ENCODE data around the gene SPOUT1. TPM values are rescaled to one million over a fixed set of nuclear protein-coding genes. Genes with fewer than 3 reads are reported as not detected.

SPOUT1 gene
- total RNA-seq, 1 experiment from 2014 or later = 70.4 TPM

DNA sequence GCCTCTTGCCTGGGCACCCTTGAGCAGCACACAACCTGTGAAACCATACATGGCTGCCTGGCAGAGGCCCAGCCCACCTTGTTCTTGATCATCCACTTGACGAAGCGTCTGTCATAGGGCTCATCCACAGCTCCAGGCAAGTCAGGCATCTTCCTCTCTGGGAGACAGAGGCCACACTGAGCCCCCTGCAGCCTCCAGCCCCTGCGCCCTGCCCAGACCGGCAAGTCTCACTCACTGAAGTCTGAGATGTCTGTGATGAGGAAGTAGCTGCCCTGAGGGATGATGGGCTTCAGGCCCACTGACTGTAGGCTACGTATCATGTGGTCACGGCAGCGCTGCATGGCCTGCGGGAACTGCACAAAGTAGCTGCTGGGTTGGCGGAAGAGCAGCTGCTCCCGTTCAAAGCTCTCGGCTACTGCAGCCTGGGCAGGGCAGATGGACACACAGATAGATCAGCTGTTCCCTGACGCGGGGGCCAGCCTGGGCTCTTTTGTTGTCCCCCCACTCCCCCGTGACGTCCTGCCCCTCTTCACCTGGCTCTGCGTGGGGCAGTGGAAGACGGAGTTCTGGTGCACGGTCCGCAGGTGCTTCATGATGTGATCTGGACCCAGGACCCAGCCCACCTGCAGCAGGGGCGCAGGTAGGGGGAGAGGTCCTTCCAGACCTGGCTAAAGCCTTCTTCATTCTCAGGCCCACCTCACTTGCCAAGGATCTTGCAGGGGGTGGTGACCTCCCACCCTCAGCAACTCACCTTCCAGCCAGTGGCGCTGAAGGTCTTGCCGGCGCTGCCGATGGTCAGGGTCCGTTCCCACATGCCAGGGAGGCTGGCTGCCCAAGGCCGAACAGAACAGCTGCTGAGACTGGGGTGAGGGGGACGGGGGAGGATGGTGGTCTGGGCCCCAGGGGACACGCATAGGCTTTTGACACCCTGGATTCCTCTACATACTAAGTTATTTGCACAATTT, 5.9 kb upstream of the SPOUT1 start:
- no peak for DNase-seq (ENCODE audit: low read depth, low spot score)
- ATAC-seq = no peak
- RAD21 ChIA-PET (ENCODE audit: low non-redundant PET in 1 of 2, low total read pairs in 2 of 2, uncharacterized antibody in 2 of 2, unreplicated experiment in 2 of 2) = no interaction called here
- Histone ChIP-seq H3K4me1 (ENCODE audit: control insufficient read depth in 1 of 2, insufficient read depth in 2 of 2, low read length in 2 of 2) (no peaks in the 10 kb centered on the region), H3K27ac (ENCODE audit: low read depth, low read length) (no peak overlapping the region), H3K4me2 (ENCODE audit: low read length) (no peak overlapping the region), H3K9me2 (ENCODE audit: insufficient read depth) (no peaks in the 10 kb centered on the region), H2AFZ (ENCODE audit: low read depth, low read length, poor library complexity, severe bottlenecking) (no peak overlapping the region), H3K9ac (ENCODE audit: low read length) (no peak overlapping the region), H3K27me3 (ENCODE audit: insufficient read depth, low read length) (no peaks in the 10 kb centered on the region), H3K79me2 (ENCODE audit: insufficient read depth, low read length) (no peaks in the 10 kb centered on the region), H3K9me3 (ENCODE audit: control insufficient read depth in 1 of 2, insufficient read depth in 1 of 2, low read depth in 1 of 2, low read length in 2 of 2) (no peaks in the 10 kb centered on the region), H4K20me1 (ENCODE audit: insufficient read depth) (no peaks in the 10 kb centered on the region), H3K4me3 (replicated peaks in 1 of 2; ENCODE audit: low read depth in 1 of 2, low read length in 2 of 2) (no peak overlapping the region), H3K36me3 (ENCODE audit: control insufficient read depth in 1 of 2, insufficient read depth in 2 of 2, low read length in 2 of 2) (no peaks in the 10 kb centered on the region)
- CTCF ChIA-PET = interaction anchor here (0.7 kb wide), 1 partner anchor 388 kb away, joined by 7 read pairs; no protein-coding TSS in a partner anchor
- BruUV-seq (replicated peaks) = no TSS peak
- TF ChIP-seq TCF7L2 (IDR thresholded peaks at IDR 0.05; ENCODE audit: borderline replicate concordance, extremely low read depth, insufficient read depth, insufficient read length) = no peak
- no peak for TF ChIP-seq SP1 (IDR thresholded peaks at IDR 0.05; ENCODE audit: low read depth)
- no peak for TF ChIP-seq ELF1 (IDR thresholded peaks at IDR 0.05; ENCODE audit: borderline replicate concordance, low read depth)
- no peak for TF ChIP-seq ZNF274 (IDR thresholded peaks at IDR 0.05; ENCODE audit: low read depth, low read length)
- no peak for TF ChIP-seq POLR2AphosphoS5 (IDR thresholded peaks at IDR 0.05; ENCODE audit: low read depth, low read length)
- TF ChIP-seq, protein P1, sequence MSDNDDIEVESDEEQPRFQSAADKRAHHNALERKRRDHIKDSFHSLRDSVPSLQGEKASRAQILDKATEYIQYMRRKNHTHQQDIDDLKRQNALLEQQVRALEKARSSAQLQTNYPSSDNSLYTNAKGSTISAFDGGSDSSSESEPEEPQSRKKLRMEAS (IDR thresholded peaks at IDR 0.05) = no peak
- no peak for TF ChIP-seq YY1 (IDR thresholded peaks at IDR 0.05; ENCODE audit: extremely low read depth, insufficient replicate concordance, low read depth, low read length)
- TF ChIP-seq SIN3A (IDR thresholded peaks at IDR 0.05; ENCODE audit: low read depth) = no peak
- no peak for TF ChIP-seq FOSL1 (IDR thresholded peaks at IDR 0.05; ENCODE audit: low read depth)
- POLR2A ChIA-PET = no interaction called here
- intact Hi-C loops (cut with micrococcal nuclease) = no loop called here

Data from HCT116 (cell line).